ENCODE results near the gene SERAC1. TPM values are rescaled to one million over a fixed set of nuclear protein-coding genes. Genes with fewer than 3 reads are reported as not detected.

The SERAC1 gene
- total and polyA plus RNA-seq, 10 of the 15 experiments (the other 5 are each of a cell fraction or from before 2014, with no cell fraction given) = 0.76 to 2.9 (median 2.2) TPM

GRCh38 chr6:158118886-158119285 lies 49.2 kb downstream of the SERAC1 start:
- H3K27me3 ChIP-seq (replicated peaks in 1 of 2; ENCODE audit: control insufficient read depth in 2 of 2, insufficient read depth in 2 of 2, low read length in 1 of 2) = no peaks in the 10 kb centered on the region
- DNase-seq (ENCODE audit: low read depth, low spot score) (no peak), ATAC-seq (no peak), FAIRE-seq (no peak)
- H3K9me3 ChIP-seq (replicated peaks; ENCODE audit: control insufficient read depth, insufficient read depth, low read length) = no peaks in the 10 kb centered on the region
- H4K20me1 ChIP-seq (ENCODE audit: control insufficient read depth, insufficient read depth) = no peaks in the 10 kb centered on the region
- ChIA-PET SMC1A (ENCODE audit: uncharacterized antibody, unreplicated experiment) (interaction anchor here (1.0 kb wide), 1 partner anchor 24 kb away, joined by 3 read pairs; no protein-coding TSS in a partner anchor), RAD21 (ENCODE audit: unreplicated experiment) (no interaction called here), CTCF (interaction anchor here (1.4 kb wide), 1 partner anchor 15 kb away, joined by 3 read pairs; no protein-coding TSS in a partner anchor), POLR2A (no interaction called here)
- H3K27ac ChIP-seq (ENCODE audit: control insufficient read depth, insufficient read depth) = no peak overlapping the region
- TF ChIP-seq ZNF217 (IDR thresholded peaks at IDR 0.05) (no peak), ZNF384 (IDR thresholded peaks at IDR 0.05; ENCODE audit: borderline replicate concordance, low read depth, low read length) (no peak), FOXK2 (IDR thresholded peaks at IDR 0.05) (no peak), ETV6 (conservative IDR thresholded peaks at IDR 0.05 in 1 of 2, IDR thresholded peaks at IDR 0.05 in 1 of 2; ENCODE audit: borderline replicate concordance in 1 of 2, low read depth in 1 of 2) (no peak), SUZ12 (IDR thresholded peaks at IDR 0.05; ENCODE audit: unreplicated experiment) (no peak), TBL1XR1 (IDR thresholded peaks at IDR 0.05; ENCODE audit: low read depth, low read length) (no peak), ZNF622 (IDR thresholded peaks at IDR 0.05) (no peak), ZBED1 (IDR thresholded peaks at IDR 0.05; ENCODE audit: borderline replicate concordance) (no peak)
- TF ChIP-seq, protein P1, sequence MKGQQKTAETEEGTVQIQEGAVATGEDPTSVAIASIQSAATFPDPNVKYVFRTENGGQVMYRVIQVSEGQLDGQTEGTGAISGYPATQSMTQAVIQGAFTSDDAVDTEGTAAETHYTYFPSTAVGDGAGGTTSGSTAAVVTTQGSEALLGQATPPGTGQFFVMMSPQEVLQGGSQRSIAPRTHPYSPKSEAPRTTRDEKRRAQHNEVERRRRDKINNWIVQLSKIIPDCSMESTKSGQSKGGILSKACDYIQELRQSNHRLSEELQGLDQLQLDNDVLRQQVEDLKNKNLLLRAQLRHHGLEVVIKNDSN (IDR thresholded peaks at IDR 0.05; ENCODE audit: borderline replicate concordance, extremely low read length, insufficient read depth, low read depth, low read length) = no peak
- BruUV-seq (replicated peaks) = no TSS peak
- WGBS (ENCODE audit: insufficient coverage, insufficient replicate concordance, low lambda C conversion rate, missing lambda C conversion rate) = 98% methylated on average over 3 of the region's 3 CpGs
- intact Hi-C loops (cut with micrococcal nuclease; ENCODE audit: unreplicated experiment) (no loop called here), in situ Hi-C loops (cut with MboI) (no loop called here)
- no peak overlapping the region for H3K9ac ChIP-seq (ENCODE audit: control insufficient read depth, insufficient read depth, low read length)
- no peaks in the 10 kb centered on the region for H3K36me3 ChIP-seq (ENCODE audit: control insufficient read depth in 2 of 2, insufficient read depth in 2 of 2, low read length in 1 of 2)
- no peak overlapping the region for H2AFZ ChIP-seq (ENCODE audit: control insufficient read depth, low read depth, low read length)
- H3K4me3 ChIP-seq = no peak overlapping the region
- no peak overlapping the region for H3K4me2 ChIP-seq (ENCODE audit: control insufficient read depth, insufficient read depth)
- no peaks in the 10 kb centered on the region for H3K79me2 ChIP-seq (ENCODE audit: control insufficient read depth, insufficient read depth, low read length)
- H3K4me1 ChIP-seq (ENCODE audit: control insufficient read depth, insufficient read depth, low read length) = no peaks in the 10 kb centered on the region

Measured in GM12878 (cell line).